Panc1 (cell line): ENCODE data around the gene KCNB1. TPM values are rescaled to one million over a fixed set of nuclear protein-coding genes. Genes with fewer than 3 reads are reported as not detected.
"Not testable (repeated sequence)": the region's sequence is repeated elsewhere in the genome, so short reads cannot be mapped to it uniquely, and the experiment has no call there.

Source experiments
- ATAC-seq: fragments of 200-7000 bp; cut with Tn5 transposase; 2 replicates; pipeline ENCODE4 v1.9.1; 2020; ENCODE audit warnings: mild to moderate bottlenecking, moderate library complexity
- BruUV-seq: library from RNA; stranded (reverse); fragments of 400-500 nt; replicated peaks from 2 replicates; lab custom pipeline; 2021; lab: Mats Ljungman, UMichigan
- CTCF ChIA-PET: fragments of 300-600 bp; sonication (Branson Sonifier 250); formaldehyde crosslinking; loops from one replicate; lab custom pipeline; 2022; ENCODE audit warnings: antibody characterized with exemption; lab: Charles Lee
- POLR2A ChIA-PET: fragments of 300-600 bp; sonication (Branson Sonifier 250); formaldehyde crosslinking; loops from one replicate; lab custom pipeline; 2022; ENCODE audit warnings: antibody characterized with exemption; lab: Charles Lee
- DNase-seq: peaks from one replicate; pipeline ENCODE4 v3.0.0-alpha.2; 2010; ENCODE audit warnings: low read depth, low spot score
- H3K27ac ChIP-seq: 2 replicates; pipeline ENCODE4 v1.5.1; 2011; ENCODE audit warnings: mild to moderate bottlenecking, low read length, inconsistent platforms
- H3K27me3 ChIP-seq: fragments of 200-500 bp; sonication (Bioruptor generic); 2 replicates; pipeline ENCODE4 v1.6.0; 2014; ENCODE audit warnings: low read length, inconsistent platforms; ENCODE audit not compliant: control insufficient read depth, insufficient read depth
- H3K36me3 ChIP-seq: fragments of 200-500 bp; sonication (Bioruptor generic); 2 replicates; pipeline ENCODE4 v1.5.1; 2014; ENCODE audit warnings: inconsistent platforms, mild to moderate bottlenecking, low read length, moderate library complexity; ENCODE audit not compliant: control insufficient read depth, insufficient read depth
- H3K4me1 ChIP-seq: 2 replicates; pipeline ENCODE4 v1.5.1; 2011; ENCODE audit warnings: inconsistent platforms, mild to moderate bottlenecking, low read length, moderate library complexity; ENCODE audit not compliant: control insufficient read depth, insufficient read depth
- H3K4me3 ChIP-seq, 2 experiments: 2 replicates each; pipeline ENCODE4 v1.5.1; 2011 to 2012; ENCODE audit warnings: low read depth in 2 of 2, low read length in 2 of 2, mild to moderate bottlenecking in 2 of 2, inconsistent platforms in 1 of 2, moderate library complexity in 1 of 2
- H3K9me3 ChIP-seq: fragments of 200-500 bp; sonication (Bioruptor generic); 2 replicates; pipeline ENCODE4 v1.5.1; 2014; ENCODE audit warnings: low read depth, mild to moderate bottlenecking, inconsistent platforms, low read length, moderate library complexity; ENCODE audit not compliant: control insufficient read depth, insufficient read depth
- CTCF ChIP-seq: fragments of 450-650 bp; IDR thresholded peaks from 2 replicates; pipeline ENCODE4 v1.5.1; 2017; ENCODE audit warnings: mild to moderate bottlenecking
- POLR2AphosphoS5 ChIP-seq: IDR thresholded peaks from 2 replicates; pipeline ENCODE4 v1.6.1; 2012; ENCODE audit warnings: mild to moderate bottlenecking, low read depth, low read length, moderate library complexity
- REST ChIP-seq, 2 experiments: IDR thresholded peaks; 2 replicates each; pipeline ENCODE4 v1.6.1; 2011 to 2012; ENCODE audit warnings: low read depth in 2 of 2, control low read depth in 1 of 2, low read length in 1 of 2, mild to moderate bottlenecking in 1 of 2, moderate library complexity in 1 of 2; ENCODE audit not compliant: insufficient read depth in 1 of 2
- SIN3A ChIP-seq: IDR thresholded peaks from 2 replicates; pipeline ENCODE4 v1.6.1; 2012; ENCODE audit warnings: low read depth, mild to moderate bottlenecking, low read length, moderate library complexity, borderline replicate concordance; ENCODE audit not compliant: insufficient read depth
- TCF7L2 ChIP-seq: IDR thresholded peaks from 2 replicates; pipeline ENCODE4 v1.6.1; 2011; ENCODE audit warnings: mild to moderate bottlenecking, low read depth, low read length, inconsistent platforms
- in situ Hi-C: cut with HindIII; loops from 2 replicates; pipeline ENCODE4 v1.10.0; 2016; ENCODE audit warnings: low sequenced_read_pairs, low pct_unique_long_range_greater_than_20kb
- intact Hi-C: fragments of 100-400 bp; cut with micrococcal nuclease; formaldehyde crosslinking; loops from one replicate; pipeline ENCODE4 v1.10.0; 2022; ENCODE audit not compliant: unreplicated experiment
- total RNA-seq: library from RNA; stranded (reverse); gene quantifications from one replicate; pipeline ENCODE4 v1.2.1, GENCODE V29; 2021; ENCODE audit not compliant: unreplicated experiment

The KCNB1 gene
- total RNA-seq, 1 experiment from 2014 or later: 11.1 TPM

- Histone ChIP-seq H3K36me3 (no peaks in the 10 kb centered on the region), H3K4me1 (no peaks in the 10 kb centered on the region; the same call in none of the 2 replicates), H3K27ac (no peak overlapping the region), H3K4me3 (no peak overlapping the region), H3K27me3 (no peaks in the 10 kb centered on the region), H3K9me3 (no peaks in the 10 kb centered on the region)
- ChIA-PET CTCF (no interaction called here), POLR2A (no interaction called here)
- intact Hi-C loops (no loop called here), in situ Hi-C loops (no loop called here)
- no peak for ATAC-seq
- no peak for DNase-seq
- BruUV-seq: no TSS peak
- TF ChIP-seq TCF7L2 (no peak), CTCF (no peak), REST (IDR thresholded peaks at IDR 0.05; ENCODE audit: insufficient read depth in 1 of 2, low read depth in 2 of 2, low read length in 1 of 2) (no peak), POLR2AphosphoS5 (no peak), SIN3A (no peak)
Observed at GRCh38 chr20:49411221-49411925, 71.1 kb downstream of the KCNB1 start.

GRCh38 chr20:49409975-49410621, 72.4 kb downstream of the KCNB1 start:
- ATAC-seq, H3K4me3 ChIP-seq, H3K4me1 ChIP-seq, H3K9me3 ChIP-seq, in situ Hi-C loops, H3K27ac ChIP-seq, H3K27me3 ChIP-seq, DNase-seq, CTCF ChIA-PET, intact Hi-C loops, BruUV-seq, H3K36me3 ChIP-seq: not testable (repeated sequence)
- POLR2A ChIA-PET: interaction anchor here (0.7 kb wide), 1 partner anchor 13 kb away, joined by 9 read pairs; no protein-coding TSS in a partner anchor
